Measurements from ENCODE around the gene AIF1L. TPM values are rescaled to one million over a fixed set of nuclear protein-coding genes. Genes with fewer than 3 reads are reported as not detected.
"Not testable (repeated sequence)": the region's sequence is repeated elsewhere in the genome, so short reads cannot be mapped to it uniquely, and the experiment has no call there.

AIF1L gene
- total and polyA plus RNA-seq, 4 donors, result 5.5 to 38.1 (median 27.6) TPM

DNA sequence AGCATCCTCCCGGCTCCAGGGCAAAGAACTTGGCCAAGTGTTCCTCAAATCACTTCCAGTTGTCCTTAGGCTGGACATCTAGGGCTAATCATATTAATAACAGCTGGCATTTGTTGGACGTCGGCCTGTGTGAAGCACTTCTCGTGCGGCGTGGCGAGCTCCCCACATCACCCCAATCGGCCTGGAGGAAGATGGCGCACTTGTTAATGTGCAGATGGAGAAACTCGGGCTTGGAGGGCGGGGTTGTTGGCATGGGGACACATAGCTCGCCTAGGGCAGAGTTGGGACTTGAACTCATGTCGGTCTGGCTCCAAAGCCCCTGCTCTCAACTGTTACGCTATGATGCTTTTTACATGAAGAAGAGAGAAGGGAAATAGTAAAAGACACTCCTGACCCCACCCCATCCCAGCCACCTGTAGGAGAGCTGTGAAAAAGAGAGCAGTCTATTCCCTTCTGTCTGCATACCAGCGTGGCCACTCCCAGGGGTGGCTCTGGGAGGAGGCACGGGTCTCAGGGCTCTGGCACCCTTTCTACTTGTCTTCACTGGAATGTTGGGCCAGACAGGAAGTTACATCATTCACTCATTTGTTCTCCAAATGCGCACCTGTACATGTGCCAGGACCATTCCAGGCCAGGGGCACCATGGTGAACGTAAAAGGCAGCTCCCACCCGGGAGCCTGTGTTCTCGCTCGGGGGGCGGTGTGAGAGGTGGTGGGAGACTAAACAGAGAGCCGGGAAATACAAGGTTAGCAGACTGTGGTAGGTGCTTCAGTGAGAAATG lies 16.2 kb downstream of the AIF1L start:
- 84 to 86% methylated on average over 23 of the region's 23 CpGs for WGBS, 2 donors
- no peak overlapping the region for H3K4me3 ChIP-seq (ENCODE audit: low read length in 2 of 2)
- ATAC-seq (ENCODE audit: low FRiP score) (peak; percentile 33), DNase-seq (peak in 1 of 2 donors; percentile 72)
- intact Hi-C loops (cut with DNase I), result no loop called here
- H3K27me3 ChIP-seq (ENCODE audit: control insufficient read depth in 1 of 2, insufficient read depth in 2 of 2, low read length in 1 of 2), result no peaks in the 10 kb centered on the region
- H3K27ac ChIP-seq (ENCODE audit: low read depth in 1 of 2, low read length in 2 of 2), result no peak overlapping the region
- no peaks in the 10 kb centered on the region for H3K4me1 ChIP-seq (ENCODE audit: control insufficient read depth in 1 of 2, insufficient read depth in 2 of 2, low read length in 2 of 2)
- H3K9me3 ChIP-seq (ENCODE audit: control insufficient read depth, low read length), result no peaks in the 10 kb centered on the region
- no peaks in the 10 kb centered on the region for H3K36me3 ChIP-seq (ENCODE audit: control insufficient read depth in 1 of 2, insufficient read depth in 2 of 2, low read length in 1 of 2)

DNA sequence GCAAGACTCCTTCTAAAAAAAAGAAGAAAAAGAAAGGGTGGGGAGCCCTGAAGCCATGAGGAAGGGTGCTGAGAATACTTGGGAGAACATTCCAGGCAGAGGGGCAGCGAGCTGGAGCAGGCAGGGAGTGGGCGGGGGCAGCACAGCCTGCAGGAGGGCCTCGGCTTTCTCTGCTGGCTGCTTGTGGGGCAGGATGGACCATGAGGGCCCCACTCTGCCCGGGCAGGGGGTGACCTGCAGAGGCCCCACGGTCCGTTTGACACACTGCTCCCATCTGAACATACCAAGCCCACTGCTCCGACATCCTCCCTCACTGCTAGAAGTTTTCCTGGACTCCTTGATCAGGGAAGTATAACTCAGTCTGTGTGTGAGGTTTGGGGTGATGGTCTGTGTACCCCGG lies 17.3 kb downstream of the AIF1L start:
- Histone ChIP-seq H3K27ac (ENCODE audit: low read depth in 1 of 2, low read length in 2 of 2) (no peak overlapping the region), H3K27me3 (ENCODE audit: control insufficient read depth in 1 of 2, insufficient read depth in 2 of 2, low read length in 1 of 2) (no peaks in the 10 kb centered on the region), H3K9me3 (ENCODE audit: control insufficient read depth, low read length) (no peaks in the 10 kb centered on the region), H3K4me3 (ENCODE audit: low read length in 2 of 2) (no peak overlapping the region), H3K4me1 (ENCODE audit: control insufficient read depth in 1 of 2, insufficient read depth in 2 of 2, low read length in 2 of 2) (no peaks in the 10 kb centered on the region), H3K36me3 (ENCODE audit: control insufficient read depth in 1 of 2, insufficient read depth in 2 of 2, low read length in 1 of 2) (no peaks in the 10 kb centered on the region)
- 91 to 92% methylated on average over 8 of the region's 8 CpGs for WGBS, 2 donors
- ATAC-seq (ENCODE audit: low FRiP score) (no peak), DNase-seq (no peak)
- intact Hi-C loops (cut with DNase I), result no loop called here

DNA sequence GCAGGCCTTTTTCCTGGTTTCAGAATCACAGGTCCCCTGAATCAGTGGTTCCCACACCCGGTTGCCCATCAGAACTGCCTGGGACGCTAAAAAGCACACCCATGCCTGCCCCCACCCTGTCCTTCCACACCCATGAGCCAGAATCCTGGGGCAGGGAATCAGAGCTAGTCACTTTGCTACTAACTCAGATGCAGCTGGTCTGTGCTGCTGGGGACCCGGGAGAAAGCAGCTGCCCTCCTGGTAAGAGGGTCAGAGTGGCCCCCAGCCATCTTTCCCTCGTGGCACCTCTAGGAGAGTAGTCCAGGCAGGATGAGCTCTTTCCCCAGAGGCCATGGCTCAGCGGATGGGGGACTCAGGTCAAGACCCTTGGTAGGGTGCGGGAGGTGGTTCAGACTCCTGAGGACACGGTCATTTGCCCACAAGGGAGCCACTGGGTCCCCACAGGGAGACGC lies 17.8 kb downstream of the AIF1L start:
- Histone ChIP-seq H3K4me1 (ENCODE audit: control insufficient read depth in 1 of 2, insufficient read depth in 2 of 2, low read length in 2 of 2) (no peaks in the 10 kb centered on the region), H3K36me3 (ENCODE audit: control insufficient read depth in 1 of 2, insufficient read depth in 2 of 2, low read length in 1 of 2) (no peaks in the 10 kb centered on the region), H3K4me3 (ENCODE audit: low read length in 2 of 2) (no peak overlapping the region), H3K27me3 (ENCODE audit: control insufficient read depth in 1 of 2, insufficient read depth in 2 of 2, low read length in 1 of 2) (no peaks in the 10 kb centered on the region), H3K27ac (ENCODE audit: low read depth in 1 of 2, low read length in 2 of 2) (no peak overlapping the region), H3K9me3 (ENCODE audit: control insufficient read depth, low read length) (no peaks in the 10 kb centered on the region)
- intact Hi-C loops (cut with DNase I), result no loop called here
- ATAC-seq (ENCODE audit: low FRiP score) (no peak), DNase-seq (peak in 1 of 2 donors; percentile 67)
- 89% methylated on average over 8 of the region's 8 CpGs for WGBS, 2 donors

DNA sequence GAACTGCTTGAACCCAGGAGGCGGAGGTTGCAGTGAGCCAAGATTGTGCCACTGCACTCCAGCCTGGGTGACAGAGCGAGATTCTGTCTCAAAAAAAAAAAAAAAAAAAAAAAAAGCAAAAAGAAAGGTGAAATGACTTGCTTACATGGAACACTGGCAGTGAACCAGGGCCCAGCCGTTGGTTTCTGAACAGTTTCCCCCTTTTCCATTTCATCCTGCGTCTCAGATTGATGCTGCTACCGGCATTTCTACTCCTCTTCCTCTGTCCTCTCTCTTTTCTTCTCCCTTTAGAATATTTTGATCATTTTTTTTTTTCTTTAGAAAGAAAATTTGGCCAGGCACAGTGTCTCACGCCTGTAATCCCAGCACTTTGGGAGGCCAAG lies 19.0 kb downstream of the AIF1L start:
- H3K36me3 ChIP-seq (ENCODE audit: control insufficient read depth in 1 of 2, insufficient read depth in 2 of 2, low read length in 1 of 2), result not testable (repeated sequence)
- 73 to 91% methylated on average over 5 to 6 of the region's 6 CpGs for WGBS, 2 donors

DNA sequence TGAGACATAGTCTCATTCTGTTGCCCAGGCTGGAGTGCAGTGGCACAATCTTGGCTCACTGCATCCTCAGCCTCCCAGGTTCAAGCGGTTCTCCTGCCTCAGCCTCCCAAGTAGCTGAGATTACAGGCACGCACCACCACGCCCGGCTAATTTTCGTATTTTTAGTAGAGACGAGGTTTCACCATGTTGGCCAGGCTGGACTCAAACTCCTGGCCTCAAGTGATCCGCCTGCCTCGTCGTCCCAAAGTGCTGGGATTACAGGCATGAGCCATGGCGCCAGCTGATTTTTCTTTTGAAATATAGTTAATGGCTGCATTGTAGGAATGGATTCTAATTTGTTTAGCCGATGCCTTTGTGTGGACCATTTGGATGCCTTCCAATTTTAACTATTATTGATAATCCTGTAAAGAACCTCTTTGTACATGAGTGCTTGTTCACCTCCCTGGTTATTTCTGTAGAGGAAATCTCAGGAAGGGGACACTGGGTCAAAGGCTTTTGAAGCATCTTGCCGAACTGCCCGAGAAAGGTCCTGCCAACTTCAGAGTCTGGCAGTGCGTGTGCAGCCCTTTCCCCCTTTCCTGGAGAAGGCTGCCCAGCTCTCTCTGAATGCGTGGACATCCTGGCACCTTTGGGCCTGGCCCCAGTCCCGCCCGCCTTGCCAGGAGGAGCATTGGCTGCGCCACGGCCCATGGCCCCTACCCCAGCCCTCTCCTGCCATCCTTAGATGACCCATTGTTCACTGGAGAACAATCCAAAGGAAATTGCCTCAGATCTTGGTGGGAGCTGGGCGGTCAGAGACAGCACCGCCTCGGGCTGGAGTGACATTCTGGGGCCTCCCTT lies 20.2 kb downstream of the AIF1L start:
- ATAC-seq (ENCODE audit: low FRiP score) (peak; percentile 87), DNase-seq (peak in 1 of 2 donors; percentile 77)
- H3K27me3 ChIP-seq (ENCODE audit: control insufficient read depth in 1 of 2, insufficient read depth in 2 of 2, low read length in 1 of 2), result no peaks in the 10 kb centered on the region
- no peaks in the 10 kb centered on the region for H3K4me1 ChIP-seq (ENCODE audit: control insufficient read depth in 1 of 2, insufficient read depth in 2 of 2, low read length in 2 of 2)
- intact Hi-C loops (cut with DNase I), result no loop called here
- no peaks in the 10 kb centered on the region for H3K36me3 ChIP-seq (ENCODE audit: control insufficient read depth in 1 of 2, insufficient read depth in 2 of 2, low read length in 1 of 2)
- H3K4me3 ChIP-seq (ENCODE audit: low read length in 2 of 2), result no peak overlapping the region
- no peaks in the 10 kb centered on the region for H3K9me3 ChIP-seq (ENCODE audit: control insufficient read depth, low read length)
- H3K27ac ChIP-seq (ENCODE audit: low read depth in 1 of 2, low read length in 2 of 2), result peak overlapping the region in 1 of 2 donors; percentile 39
- WGBS, 2 donors, result 56 to 59% methylated on average over 22 of the region's 22 CpGs

More for the DNA sequence above, 19.0 kb downstream of the AIF1L start:
- H3K27ac ChIP-seq (ENCODE audit: low read depth in 1 of 2, low read length in 2 of 2); intact Hi-C loops (cut with DNase I); H3K27me3 ChIP-seq (ENCODE audit: control insufficient read depth in 1 of 2, insufficient read depth in 2 of 2, low read length in 1 of 2); ATAC-seq (ENCODE audit: low FRiP score); H3K4me1 ChIP-seq (ENCODE audit: control insufficient read depth in 1 of 2, insufficient read depth in 2 of 2, low read length in 2 of 2); H3K9me3 ChIP-seq (ENCODE audit: control insufficient read depth, low read length); H3K4me3 ChIP-seq (ENCODE audit: low read length in 2 of 2): not testable (repeated sequence)
- DNase-seq, result peak in 1 of 2 donors; percentile 33

DNA sequence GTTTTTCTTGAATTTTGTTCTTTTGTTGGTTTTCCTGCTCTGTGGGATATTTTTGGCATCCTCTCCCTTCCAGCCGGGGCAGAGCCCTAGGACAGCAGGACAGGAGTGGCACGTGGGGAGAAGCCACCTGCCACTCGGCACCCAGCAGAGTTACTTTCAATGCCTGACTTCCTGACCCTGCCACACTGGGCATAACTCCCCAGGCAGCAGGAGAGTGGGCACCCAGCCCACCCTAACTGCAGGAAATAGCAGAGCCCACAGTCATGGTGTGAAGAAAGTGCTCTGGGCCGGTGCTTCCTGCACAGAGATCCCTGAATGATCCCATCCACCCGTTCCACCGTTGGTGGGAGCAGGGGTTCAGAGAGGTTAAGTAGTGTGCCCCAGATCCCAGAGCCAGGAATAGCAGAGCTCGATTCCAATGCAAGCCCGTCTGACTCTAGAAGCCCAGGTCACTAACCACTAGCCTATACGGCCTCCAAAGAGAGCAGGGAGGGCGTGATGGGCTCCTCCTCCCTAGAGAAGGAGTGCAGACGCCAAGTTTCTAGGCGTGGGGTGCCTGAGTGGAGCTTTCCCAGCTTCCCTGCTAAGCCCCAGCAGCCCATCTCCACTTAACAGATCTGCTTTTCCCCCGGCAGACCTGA lies 20.9 kb downstream of the AIF1L start:
- Histone ChIP-seq H3K4me3 (ENCODE audit: low read length in 2 of 2) (no peak overlapping the region), H3K27me3 (ENCODE audit: control insufficient read depth in 1 of 2, insufficient read depth in 2 of 2, low read length in 1 of 2) (no peaks in the 10 kb centered on the region), H3K4me1 (ENCODE audit: control insufficient read depth in 1 of 2, insufficient read depth in 2 of 2, low read length in 2 of 2) (no peaks in the 10 kb centered on the region), H3K27ac (ENCODE audit: low read depth in 1 of 2, low read length in 2 of 2) (peak overlapping the region in 1 of 2 donors; percentile 39), H3K36me3 (ENCODE audit: control insufficient read depth in 1 of 2, insufficient read depth in 2 of 2, low read length in 1 of 2) (no peaks in the 10 kb centered on the region), H3K9me3 (ENCODE audit: control insufficient read depth, low read length) (no peaks in the 10 kb centered on the region)
- intact Hi-C loops (cut with DNase I), result no loop called here
- peak in 1 of 2 donors; percentile 73 for DNase-seq
- WGBS, 2 donors, result 32 to 37% methylated on average over 13 of the region's 13 CpGs
- ATAC-seq (ENCODE audit: low FRiP score), result peak; percentile 44

DNA sequence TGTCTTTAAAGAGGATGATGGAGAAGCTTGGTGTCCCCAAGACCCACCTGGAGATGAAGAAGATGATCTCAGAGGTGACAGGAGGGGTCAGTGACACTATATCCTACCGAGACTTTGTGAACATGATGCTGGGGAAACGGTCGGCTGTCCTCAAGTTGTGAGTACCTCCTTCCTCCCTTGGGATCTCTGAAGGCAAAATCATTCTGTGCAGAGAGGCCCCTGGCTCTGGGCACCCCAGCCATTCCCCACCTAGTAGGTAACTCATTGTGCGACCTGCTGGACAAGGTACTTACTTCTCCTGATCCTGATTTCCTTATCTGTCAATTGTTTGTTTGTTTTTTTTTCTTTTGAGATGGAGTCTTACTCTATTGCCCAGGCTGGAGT lies 21.4 kb downstream of the AIF1L start:
- Histone ChIP-seq H3K4me1 (ENCODE audit: control insufficient read depth in 1 of 2, insufficient read depth in 2 of 2, low read length in 2 of 2) (no peaks in the 10 kb centered on the region), H3K27ac (ENCODE audit: low read depth in 1 of 2, low read length in 2 of 2) (no peak overlapping the region), H3K36me3 (ENCODE audit: control insufficient read depth in 1 of 2, insufficient read depth in 2 of 2, low read length in 1 of 2) (no peaks in the 10 kb centered on the region), H3K27me3 (ENCODE audit: control insufficient read depth in 1 of 2, insufficient read depth in 2 of 2, low read length in 1 of 2) (no peaks in the 10 kb centered on the region), H3K9me3 (ENCODE audit: control insufficient read depth, low read length) (no peaks in the 10 kb centered on the region), H3K4me3 (ENCODE audit: low read length in 2 of 2) (no peak overlapping the region)
- intact Hi-C loops (cut with DNase I), result no loop called here
- ATAC-seq (ENCODE audit: low FRiP score), result no peak
- peak in 1 of 2 donors; percentile 31 for DNase-seq
- 69 to 80% methylated on average over 4 of the region's 4 CpGs for WGBS, 2 donors

DNA sequence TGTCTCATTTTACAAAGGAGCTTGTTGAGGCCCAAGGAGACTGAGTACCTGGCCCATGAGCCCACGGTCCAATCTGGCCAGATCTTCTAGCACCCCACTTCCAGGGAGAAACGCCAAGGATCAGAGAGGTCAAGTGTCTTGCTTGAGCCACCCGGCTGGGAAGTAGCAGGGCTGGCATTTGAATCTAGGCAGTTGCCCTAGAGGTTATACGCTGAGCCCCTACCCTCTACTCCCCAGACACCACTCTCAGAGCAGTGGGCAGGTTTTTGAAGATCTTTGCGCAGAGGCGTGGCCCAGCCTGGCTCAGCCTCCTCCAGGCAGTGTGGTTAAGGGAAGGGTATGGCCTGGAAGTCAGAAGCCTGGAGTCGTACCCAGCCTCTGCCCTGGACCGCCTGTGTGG lies 23.3 kb downstream of the AIF1L start:
- Histone ChIP-seq H3K4me3 (ENCODE audit: low read length in 2 of 2) (no peak overlapping the region), H3K4me1 (ENCODE audit: control insufficient read depth in 1 of 2, insufficient read depth in 2 of 2, low read length in 2 of 2) (no peaks in the 10 kb centered on the region), H3K9me3 (ENCODE audit: control insufficient read depth, low read length) (no peaks in the 10 kb centered on the region), H3K27ac (ENCODE audit: low read depth in 1 of 2, low read length in 2 of 2) (no peak overlapping the region), H3K27me3 (ENCODE audit: control insufficient read depth in 1 of 2, insufficient read depth in 2 of 2, low read length in 1 of 2) (no peaks in the 10 kb centered on the region), H3K36me3 (ENCODE audit: control insufficient read depth in 1 of 2, insufficient read depth in 2 of 2, low read length in 1 of 2) (no peaks in the 10 kb centered on the region)
- 81% methylated on average over 8 of the region's 8 CpGs for WGBS, 2 donors
- ATAC-seq (ENCODE audit: low FRiP score), result no peak
- peak in 1 of 2 donors; percentile 46 for DNase-seq
- intact Hi-C loops (cut with DNase I), result no loop called here
